ENCODE measurements around the gene SRGAP1.

SRGAP1 gene

DNA sequence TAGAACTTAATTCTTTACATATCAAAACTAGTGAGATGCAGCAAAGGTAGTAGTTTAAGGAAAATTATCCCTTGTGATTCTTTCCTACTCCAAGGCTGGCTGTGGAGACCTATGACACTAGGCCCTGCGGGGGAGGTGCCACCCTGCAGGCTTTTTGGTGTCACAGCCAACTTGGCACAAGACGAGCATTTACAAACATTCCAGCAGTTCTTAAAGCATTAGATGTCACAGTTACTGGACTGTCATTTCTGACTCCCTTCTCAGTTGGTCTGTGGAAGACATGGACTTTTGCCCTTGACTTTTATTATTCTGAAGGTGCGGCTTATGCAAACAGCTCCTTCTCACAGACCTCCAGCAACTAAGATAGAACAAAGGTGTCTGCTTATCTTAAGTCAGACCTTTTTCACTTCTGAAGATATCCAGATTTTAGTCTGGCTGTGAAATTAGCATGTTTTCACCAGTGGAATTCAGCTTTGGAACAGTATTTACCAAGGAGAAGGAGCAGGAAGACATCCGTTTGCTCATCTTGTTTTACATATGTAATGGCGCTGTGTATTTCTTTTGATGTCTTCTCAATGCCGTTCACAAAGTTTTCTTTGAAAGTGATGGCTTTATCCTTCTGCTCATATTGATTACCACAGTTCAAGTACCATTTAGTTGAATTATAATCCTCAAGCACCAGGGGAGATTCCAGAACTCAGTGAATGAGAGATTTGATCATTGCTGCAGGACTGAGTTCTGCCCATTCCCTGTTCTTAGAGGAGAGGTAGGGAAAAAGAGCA is 17.9 kb downstream of the SRGAP1 start:
- TF ChIP-seq TAF1 (IDR thresholded peaks at IDR 0.05; ENCODE audit: borderline replicate concordance, insufficient read depth, low read length) (no peak), SIN3A (IDR thresholded peaks at IDR 0.05; ENCODE audit: borderline replicate concordance, insufficient read depth, low read length) (no peak), REST (IDR thresholded peaks at IDR 0.05; ENCODE audit: insufficient read depth in 1 of 2, low read depth in 2 of 2, low read length in 2 of 2) (no peak), FOXP2 (optimal IDR thresholded peaks at IDR 0.05; ENCODE audit: borderline replicate concordance, extremely low read depth, extremely low read length, insufficient read depth) (no peak), POLR2AphosphoS5 (IDR thresholded peaks at IDR 0.05; ENCODE audit: low read depth, low read length) (no peak)

DNA sequence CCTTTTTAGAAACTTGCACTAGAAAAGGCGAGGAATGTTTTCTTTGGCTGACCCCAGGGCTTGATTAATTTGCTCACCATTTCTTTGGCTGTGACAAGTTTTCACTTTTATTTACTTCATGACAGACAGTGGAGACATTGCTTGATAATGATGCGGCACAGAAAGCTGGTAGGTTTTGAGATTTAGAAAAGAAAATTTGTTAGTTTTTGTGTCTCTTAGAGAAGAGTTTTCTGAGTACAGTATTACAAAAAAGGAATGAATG is 18.4 kb downstream of the SRGAP1 start:
- TF ChIP-seq SIN3A (IDR thresholded peaks at IDR 0.05; ENCODE audit: borderline replicate concordance, insufficient read depth, low read length), result no peak
- TF ChIP-seq POLR2AphosphoS5 (IDR thresholded peaks at IDR 0.05; ENCODE audit: low read depth, low read length), result no peak
- TF ChIP-seq REST (IDR thresholded peaks at IDR 0.05; ENCODE audit: insufficient read depth in 1 of 2, low read depth in 2 of 2, low read length in 2 of 2), result no peak
- TF ChIP-seq TAF1 (IDR thresholded peaks at IDR 0.05; ENCODE audit: borderline replicate concordance, insufficient read depth, low read length), result no peak
- TF ChIP-seq FOXP2 (optimal IDR thresholded peaks at IDR 0.05; ENCODE audit: borderline replicate concordance, extremely low read depth, extremely low read length, insufficient read depth), result no peak

DNA sequence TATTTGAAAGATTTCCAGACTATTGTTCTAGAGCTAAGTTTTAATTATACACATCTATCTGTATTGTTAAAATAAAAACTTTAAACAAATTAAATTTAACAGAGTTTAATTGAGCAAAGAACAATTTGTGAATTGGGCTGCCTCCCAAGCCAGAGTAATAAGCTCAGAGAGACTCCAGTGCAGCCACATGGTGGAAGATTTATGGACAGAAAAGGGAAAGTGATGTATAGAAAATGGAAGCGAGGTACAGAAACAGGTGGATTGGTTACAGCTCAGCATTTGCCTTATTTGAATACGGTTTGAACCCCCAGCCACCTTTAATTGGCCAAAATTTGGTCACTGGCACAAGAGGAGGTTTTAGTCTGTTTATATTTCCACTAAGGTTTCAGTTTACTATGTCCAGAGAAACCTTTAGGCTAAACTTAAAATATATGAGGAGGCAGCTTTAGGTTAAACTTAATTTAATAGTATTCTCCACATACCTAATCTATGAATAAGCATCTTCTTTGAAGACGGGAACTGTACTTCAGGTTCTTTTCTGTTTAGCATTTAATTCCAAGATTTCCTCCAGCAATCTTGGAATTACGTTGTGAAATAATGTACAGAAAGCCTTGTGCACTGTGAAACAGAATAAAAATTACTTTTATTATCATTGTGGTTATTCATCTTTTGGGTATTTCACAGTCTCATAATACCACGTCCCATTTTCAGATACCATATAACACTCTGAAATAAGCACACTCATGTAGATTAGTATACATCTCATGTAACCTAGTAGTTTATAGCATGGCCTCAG is 19.4 kb downstream of the SRGAP1 start:
- TF ChIP-seq POLR2AphosphoS5 (IDR thresholded peaks at IDR 0.05; ENCODE audit: low read depth, low read length) (no peak), SIN3A (IDR thresholded peaks at IDR 0.05; ENCODE audit: borderline replicate concordance, insufficient read depth, low read length) (no peak), TAF1 (IDR thresholded peaks at IDR 0.05; ENCODE audit: borderline replicate concordance, insufficient read depth, low read length) (no peak), FOXP2 (optimal IDR thresholded peaks at IDR 0.05; ENCODE audit: borderline replicate concordance, extremely low read depth, extremely low read length, insufficient read depth) (no peak), REST (IDR thresholded peaks at IDR 0.05; ENCODE audit: insufficient read depth in 1 of 2, low read depth in 2 of 2, low read length in 2 of 2) (no peak)

DNA sequence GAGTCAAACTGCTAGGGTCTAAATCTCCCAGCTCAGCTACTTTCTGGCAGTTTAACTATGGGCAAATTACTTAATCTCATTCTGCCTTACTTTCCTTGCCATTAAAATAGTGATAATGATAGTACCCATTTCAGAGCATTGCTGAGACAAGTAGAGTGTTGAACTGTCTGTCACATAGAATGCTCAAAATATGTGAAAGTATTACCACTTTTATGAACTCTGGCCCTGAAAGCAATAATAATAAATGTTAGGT is 19.9 kb downstream of the SRGAP1 start:
- TF ChIP-seq REST (IDR thresholded peaks at IDR 0.05; ENCODE audit: insufficient read depth in 1 of 2, low read depth in 2 of 2, low read length in 2 of 2) (no peak), TAF1 (IDR thresholded peaks at IDR 0.05; ENCODE audit: borderline replicate concordance, insufficient read depth, low read length) (no peak), SIN3A (IDR thresholded peaks at IDR 0.05; ENCODE audit: borderline replicate concordance, insufficient read depth, low read length) (no peak), FOXP2 (optimal IDR thresholded peaks at IDR 0.05; ENCODE audit: borderline replicate concordance, extremely low read depth, extremely low read length, insufficient read depth) (no peak), POLR2AphosphoS5 (IDR thresholded peaks at IDR 0.05; ENCODE audit: low read depth, low read length) (no peak)

Measured in PFSK-1 (cell line).